IPS-15b (cell line): ENCODE data around the gene ZFYVE19.

Source experiments
- H3K27me3 ChIP-seq: one replicate; pipeline ENCODE4 v1.6.1; 2013; ENCODE audit warnings: low read length; ENCODE audit not compliant: control insufficient read depth, insufficient read depth
- H3K36me3 ChIP-seq: one replicate; pipeline ENCODE4 v1.6.1; 2013; ENCODE audit warnings: low read length; ENCODE audit not compliant: control insufficient read depth, insufficient read depth
- H3K4me1 ChIP-seq: one replicate; pipeline ENCODE4 v1.6.1; 2013; ENCODE audit warnings: mild to moderate bottlenecking, low read length; ENCODE audit not compliant: control insufficient read depth, insufficient read depth
- H3K4me3 ChIP-seq: one replicate; pipeline ENCODE4 v1.5.1; 2013; ENCODE audit warnings: low read depth, low read length
- H3K9ac ChIP-seq: one replicate; pipeline ENCODE4 v1.6.1; 2013; ENCODE audit warnings: low read depth, mild to moderate bottlenecking, low read length
- H3K9me3 ChIP-seq: one replicate; pipeline ENCODE4 v1.6.1; 2013; ENCODE audit warnings: mild to moderate bottlenecking, low read length; ENCODE audit not compliant: control insufficient read depth, insufficient read depth

Gene ZFYVE19

GRCh38 chr15:40843885-40844695, 37.2 kb downstream of the ZFYVE19 start, which contains the start of gene SPINT1:
Gene SPINT1 (plus strand): TSS chr15:40844048. CDS start chr15:40844555, 507 bp downstream.
- no peaks in the 10 kb centered on the region for H3K9me3 ChIP-seq
- peak within 1 kb of the TSS; percentile 76 for H3K9ac ChIP-seq
- H3K27me3 ChIP-seq: peaks cover 5% of the 10 kb centered on the region
- peak within 1 kb of the TSS; percentile 97 for H3K4me3 ChIP-seq
- peaks cover 24% of the 10 kb centered on the region for H3K4me1 ChIP-seq
- peaks cover 6% of the 10 kb centered on the region for H3K36me3 ChIP-seq

GRCh38 chr15:40844696-40845030, 37.8 kb downstream of the ZFYVE19 start:
- Histone ChIP-seq H3K9ac (peak overlapping the region; percentile 76), H3K4me3 (peak overlapping the region; percentile 97), H3K9me3 (no peaks in the 10 kb centered on the region), H3K4me1 (peaks cover 24% of the 10 kb centered on the region), H3K36me3 (peaks cover 8% of the 10 kb centered on the region), H3K27me3 (peaks cover 5% of the 10 kb centered on the region)

- peak overlapping the region; percentile 76 for H3K9ac ChIP-seq
- H3K4me3 ChIP-seq: peak overlapping the region; percentile 97
- peaks cover 9% of the 10 kb centered on the region for H3K36me3 ChIP-seq
- H3K9me3 ChIP-seq: no peaks in the 10 kb centered on the region
- H3K4me1 ChIP-seq: peaks cover 24% of the 10 kb centered on the region
- H3K27me3 ChIP-seq: peaks cover 5% of the 10 kb centered on the region
Measured at GRCh38 chr15:40845036-40845435, 38.1 kb downstream of the ZFYVE19 start.

- Histone ChIP-seq H3K36me3 (peaks cover 15% of the 10 kb centered on the region), H3K27me3 (peaks cover 5% of the 10 kb centered on the region), H3K4me3 (peak overlapping the region; percentile 97), H3K9me3 (no peaks in the 10 kb centered on the region), H3K9ac (peak overlapping the region; percentile 8), H3K4me1 (peaks cover 24% of the 10 kb centered on the region)
Measured at GRCh38 chr15:40845511-40846284, 38.8 kb downstream of the ZFYVE19 start.

- Histone ChIP-seq H3K27me3 (peaks cover 5% of the 10 kb centered on the region), H3K9ac (peak overlapping the region; percentile 6), H3K36me3 (peaks cover 20% of the 10 kb centered on the region), H3K9me3 (no peaks in the 10 kb centered on the region), H3K4me3 (peak overlapping the region; percentile 31), H3K4me1 (peaks cover 24% of the 10 kb centered on the region)
Measured at GRCh38 chr15:40846841-40847222, 39.9 kb downstream of the ZFYVE19 start.

GRCh38 chr15:40847223-40847961, 40.5 kb downstream of the ZFYVE19 start:
- no peaks in the 10 kb centered on the region for H3K9me3 ChIP-seq
- H3K9ac ChIP-seq: peak overlapping the region; percentile 6
- H3K36me3 ChIP-seq: peaks cover 25% of the 10 kb centered on the region
- H3K4me1 ChIP-seq: peaks cover 24% of the 10 kb centered on the region
- peak overlapping the region; percentile 32 for H3K4me3 ChIP-seq
- peaks cover 5% of the 10 kb centered on the region for H3K27me3 ChIP-seq

- H3K4me1 ChIP-seq: peaks cover 20% of the 10 kb centered on the region
Measured at GRCh38 chr15:40850576-40851112, 43.8 kb downstream of the ZFYVE19 start.

GRCh38 chr15:40852529-40852928, 45.6 kb downstream of the ZFYVE19 start:
- Histone ChIP-seq H3K9me3 (no peaks in the 10 kb centered on the region), H3K4me1 (peaks cover 6% of the 10 kb centered on the region), H3K36me3 (peaks cover 53% of the 10 kb centered on the region), H3K9ac (no peak overlapping the region), H3K27me3 (no peaks in the 10 kb centered on the region), H3K4me3 (no peak overlapping the region)

More at GRCh38 chr15:40850576-40851112, 43.8 kb downstream of the ZFYVE19 start:
- Histone ChIP-seq H3K27me3 (no peaks in the 10 kb centered on the region), H3K9ac (no peak overlapping the region), H3K9me3 (no peaks in the 10 kb centered on the region), H3K4me3 (no peak overlapping the region), H3K36me3 (peaks cover 45% of the 10 kb centered on the region)

GRCh38 chr15:40853241-40853890, 46.5 kb downstream of the ZFYVE19 start:
- Histone ChIP-seq H3K9me3 (no peaks in the 10 kb centered on the region), H3K27me3 (no peaks in the 10 kb centered on the region), H3K4me1 (no peaks in the 10 kb centered on the region), H3K36me3 (peaks cover 50% of the 10 kb centered on the region), H3K9ac (no peak overlapping the region), H3K4me3 (no peak overlapping the region)

GRCh38 chr15:40854161-40854560, 47.3 kb downstream of the ZFYVE19 start:
- H3K36me3 ChIP-seq: peaks cover 50% of the 10 kb centered on the region
- no peaks in the 10 kb centered on the region for H3K4me1 ChIP-seq
- H3K9ac ChIP-seq: no peak overlapping the region
- no peaks in the 10 kb centered on the region for H3K27me3 ChIP-seq
- H3K9me3 ChIP-seq: no peaks in the 10 kb centered on the region
- no peak overlapping the region for H3K4me3 ChIP-seq

GRCh38 chr15:40855706-40856234, 48.9 kb downstream of the ZFYVE19 start:
- no peaks in the 10 kb centered on the region for H3K27me3 ChIP-seq
- peaks cover 39% of the 10 kb centered on the region for H3K36me3 ChIP-seq
- H3K4me3 ChIP-seq: no peak overlapping the region
- H3K9ac ChIP-seq: no peak overlapping the region
- no peaks in the 10 kb centered on the region for H3K9me3 ChIP-seq
- H3K4me1 ChIP-seq: no peaks in the 10 kb centered on the region
